GM12865 (cell line): Measurements from ENCODE around the gene HSD17B3.

ENCODE experiments used
- DNase-seq: peaks from one replicate; pipeline ENCODE4 v3.0.0; 2010; ENCODE audit warnings: low read depth
- H3K4me3 ChIP-seq: 2 replicates; pipeline ENCODE4 v1.5.1; 2011; ENCODE audit warnings: mild to moderate bottlenecking, low read depth, low read length, control low read depth
- CTCF ChIP-seq: IDR thresholded peaks from 2 replicates; pipeline ENCODE4 v1.5.1; 2011; ENCODE audit warnings: low read length, control low read depth, low read depth, inconsistent platforms; ENCODE audit not compliant: insufficient read depth; ENCODE audit errors: missing control alignments

HSD17B3 gene

GRCh38 chr9:96305171-96305570 lies 3.2 kb upstream of the HSD17B3 start:
- no peak for TF ChIP-seq CTCF
- H3K4me3 ChIP-seq: no peak overlapping the region
- DNase-seq: no peak

- TF ChIP-seq CTCF: no peak
- H3K4me3 ChIP-seq: no peak overlapping the region
- DNase-seq: no peak
Observed at GRCh38 chr9:96304230-96304629, 2.3 kb upstream of the HSD17B3 start.

GRCh38 chr9:96299823-96300222 lies 2.2 kb downstream of the HSD17B3 start:
- no peak for DNase-seq
- no peak for TF ChIP-seq CTCF
- H3K4me3 ChIP-seq: no peak overlapping the region

- no peak for DNase-seq
- no peak overlapping the region for H3K4me3 ChIP-seq
- TF ChIP-seq CTCF: no peak
Observed at GRCh38 chr9:96294159-96294545, 7.8 kb downstream of the HSD17B3 start.

GRCh38 chr9:96293498-96294158 lies 8.3 kb downstream of the HSD17B3 start:
- no peak for TF ChIP-seq CTCF
- H3K4me3 ChIP-seq: no peak overlapping the region
- DNase-seq: no peak

- DNase-seq: no peak
- H3K4me3 ChIP-seq: no peak overlapping the region
- TF ChIP-seq CTCF: no peak
Observed at GRCh38 chr9:96289392-96289791, 12.6 kb downstream of the HSD17B3 start.

- no peak for DNase-seq
- no peak overlapping the region for H3K4me3 ChIP-seq
- TF ChIP-seq CTCF: no peak
Observed at GRCh38 chr9:96281641-96282040, 20.3 kb downstream of the HSD17B3 start.
